A549 treated with AZD9567 at 1 μM for 4 hours (cell line): ENCODE results near the gene SRP19. TPM values are rescaled to one million over a fixed set of nuclear protein-coding genes. Genes with fewer than 3 reads are reported as not detected.

Experiments
- total RNA-seq: library from RNA; stranded (reverse); fragments of 200-300 nt; extraction: Qiagen RNA extraction; gene quantifications from 5 replicates; pipeline ENCODE4 v1.2.3, GENCODE V29; 2022; ENCODE audit not compliant: insufficient read depth

SRP19 gene
- 52.2 to 77.7 TPM (median 77.4 TPM) in 5 replicates for total RNA-seq

DNA sequence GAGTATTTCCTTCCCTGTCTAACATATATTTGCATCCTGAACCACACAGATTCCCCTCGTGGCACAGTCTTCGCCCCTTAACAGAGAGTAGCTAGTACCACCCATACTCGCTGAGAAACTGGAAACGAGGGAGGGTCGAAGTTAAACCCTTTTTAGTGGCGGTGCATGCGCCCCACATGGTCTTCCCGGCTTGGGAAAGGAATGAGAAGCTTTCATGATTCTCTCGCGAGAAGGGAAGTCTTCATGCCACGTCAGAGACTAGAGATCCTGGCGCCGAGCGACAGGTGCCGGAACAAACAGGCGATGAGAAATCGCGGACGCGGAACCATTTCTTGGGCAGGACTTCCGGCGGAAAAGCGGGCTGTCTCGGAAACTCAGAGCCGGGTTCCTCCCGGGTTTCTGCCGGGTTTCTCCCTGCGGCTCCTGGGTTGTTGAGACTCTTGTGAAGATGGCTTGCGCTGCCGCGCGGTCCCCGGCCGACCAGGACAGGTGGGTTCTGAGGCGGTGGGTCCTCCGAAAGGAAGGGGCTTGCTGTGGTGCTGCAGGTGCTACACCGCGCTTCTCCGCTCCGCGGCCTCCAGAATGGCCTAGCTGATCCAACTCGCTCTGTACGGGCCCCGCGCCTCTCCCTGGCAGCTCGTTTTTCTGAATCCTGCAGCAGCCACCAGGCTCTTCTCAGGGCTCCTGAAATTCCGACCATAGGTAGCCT, at the start of gene SRP19:
Gene SRP19, plus strand, starts transcription at position 359 of the 709 bp plus-strand sequence. Its CDS starts 90 bp downstream, at position 449.

Other genes starting within 250 kb of the SRP19 start
- gene APC, start 123.4 kb upstream of the SRP19 start, total RNA-seq = 6.5 to 12.6 TPM (median 9.8 TPM) in 5 replicates
- 112 to 155 TPM (median 144 TPM) in 5 replicates for gene REEP5, start 60.9 kb downstream of the SRP19 start, total RNA-seq
- gene DCP2, start 115.5 kb downstream of the SRP19 start, total RNA-seq = 7.6 to 11.7 TPM (median 10.3 TPM) in 5 replicates